ENCODE results near the gene MT1G. TPM values are rescaled to one million over a fixed set of nuclear protein-coding genes. Genes with fewer than 3 reads are reported as not detected.

MT1G gene
- polyA plus RNA-seq, 1 donor from 2014 or later, result not detected

GRCh38 chr16:56643833-56644232 is 24.0 kb downstream of the MT1G start:
- Histone ChIP-seq H2AFZ (ENCODE audit: low read depth, low read length) (no peak overlapping the region), H3K4me3 (ENCODE audit: low read length) (no peak overlapping the region), H3K9me2 (ENCODE audit: insufficient read depth, low read length) (no peaks in the 10 kb centered on the region), H3K27me3 (ENCODE audit: insufficient read depth, low read depth, low read length) (peaks cover 100% of the 10 kb centered on the region), H3K4me2 (ENCODE audit: low read length) (no peak overlapping the region), H3K79me2 (replicated peaks; ENCODE audit: insufficient read depth, low read length) (no peaks in the 10 kb centered on the region), H4K20me1 (ENCODE audit: insufficient read depth) (no peaks in the 10 kb centered on the region), H3K9ac (ENCODE audit: low read length) (no peak overlapping the region), H3K9me3 (ENCODE audit: low read length) (no peaks in the 10 kb centered on the region), H3F3A (ENCODE audit: insufficient read depth, low read length, poor library complexity, severe bottlenecking) (no peaks in the 10 kb centered on the region), H3K27ac (ENCODE audit: low read length) (no peak overlapping the region), H3K36me3 (ENCODE audit: insufficient read depth, low read length) (no peaks in the 10 kb centered on the region)
- TF ChIP-seq EP300 (conservative IDR thresholded peaks at IDR 0.05; ENCODE audit: poor library complexity, severe bottlenecking) (no peak), TAF1 (IDR thresholded peaks at IDR 0.05; ENCODE audit: low read depth) (no peak), MXI1 (conservative IDR thresholded peaks at IDR 0.05; ENCODE audit: poor library complexity, severe bottlenecking) (no peak), RAD21 (conservative IDR thresholded peaks at IDR 0.05) (no peak), REST (IDR thresholded peaks at IDR 0.05; ENCODE audit: borderline replicate concordance) (no peak), SMC3 (conservative IDR thresholded peaks at IDR 0.05; ENCODE audit: poor library complexity) (no peak), EZH2 (IDR thresholded peaks at IDR 0.05; ENCODE audit: borderline replicate concordance, insufficient read depth, low read length, poor library complexity, severe bottlenecking) (no peak), POLR2AphosphoS5 (IDR thresholded peaks at IDR 0.05) (no peak)
- TF ChIP-seq, protein P1, sequence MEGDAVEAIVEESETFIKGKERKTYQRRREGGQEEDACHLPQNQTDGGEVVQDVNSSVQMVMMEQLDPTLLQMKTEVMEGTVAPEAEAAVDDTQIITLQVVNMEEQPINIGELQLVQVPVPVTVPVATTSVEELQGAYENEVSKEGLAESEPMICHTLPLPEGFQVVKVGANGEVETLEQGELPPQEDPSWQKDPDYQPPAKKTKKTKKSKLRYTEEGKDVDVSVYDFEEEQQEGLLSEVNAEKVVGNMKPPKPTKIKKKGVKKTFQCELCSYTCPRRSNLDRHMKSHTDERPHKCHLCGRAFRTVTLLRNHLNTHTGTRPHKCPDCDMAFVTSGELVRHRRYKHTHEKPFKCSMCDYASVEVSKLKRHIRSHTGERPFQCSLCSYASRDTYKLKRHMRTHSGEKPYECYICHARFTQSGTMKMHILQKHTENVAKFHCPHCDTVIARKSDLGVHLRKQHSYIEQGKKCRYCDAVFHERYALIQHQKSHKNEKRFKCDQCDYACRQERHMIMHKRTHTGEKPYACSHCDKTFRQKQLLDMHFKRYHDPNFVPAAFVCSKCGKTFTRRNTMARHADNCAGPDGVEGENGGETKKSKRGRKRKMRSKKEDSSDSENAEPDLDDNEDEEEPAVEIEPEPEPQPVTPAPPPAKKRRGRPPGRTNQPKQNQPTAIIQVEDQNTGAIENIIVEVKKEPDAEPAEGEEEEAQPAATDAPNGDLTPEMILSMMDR (IDR thresholded peaks at IDR 0.05; ENCODE audit: poor library complexity, severe bottlenecking), result no peak

- peaks cover 100% of the 10 kb centered on the region for H3K27me3 ChIP-seq (ENCODE audit: insufficient read depth, low read depth, low read length)
- H3K27ac ChIP-seq (ENCODE audit: low read length), result no peak overlapping the region
- no peaks in the 10 kb centered on the region for H3K9me2 ChIP-seq (ENCODE audit: insufficient read depth, low read length)
- no peaks in the 10 kb centered on the region for H3K36me3 ChIP-seq (ENCODE audit: insufficient read depth, low read length)
- H3K4me2 ChIP-seq (ENCODE audit: low read length), result no peak overlapping the region
- no peaks in the 10 kb centered on the region for H4K20me1 ChIP-seq (ENCODE audit: insufficient read depth)
- H3K9me3 ChIP-seq (ENCODE audit: low read length), result no peaks in the 10 kb centered on the region
- H2AFZ ChIP-seq (ENCODE audit: low read depth, low read length), result no peak overlapping the region
- TF ChIP-seq RAD21 (conservative IDR thresholded peaks at IDR 0.05) (no peak), EZH2 (IDR thresholded peaks at IDR 0.05; ENCODE audit: borderline replicate concordance, insufficient read depth, low read length, poor library complexity, severe bottlenecking) (no peak), EP300 (conservative IDR thresholded peaks at IDR 0.05; ENCODE audit: poor library complexity, severe bottlenecking) (no peak), REST (IDR thresholded peaks at IDR 0.05; ENCODE audit: borderline replicate concordance) (no peak), SMC3 (conservative IDR thresholded peaks at IDR 0.05; ENCODE audit: poor library complexity) (no peak), MXI1 (conservative IDR thresholded peaks at IDR 0.05; ENCODE audit: poor library complexity, severe bottlenecking) (no peak), POLR2AphosphoS5 (IDR thresholded peaks at IDR 0.05) (no peak), TAF1 (IDR thresholded peaks at IDR 0.05; ENCODE audit: low read depth) (no peak)
- TF ChIP-seq, protein P1 (IDR thresholded peaks at IDR 0.05; ENCODE audit: poor library complexity, severe bottlenecking), result no peak
- peak overlapping the region; percentile 43 for H3K4me3 ChIP-seq (ENCODE audit: low read length)
- no peaks in the 10 kb centered on the region for H3F3A ChIP-seq (ENCODE audit: insufficient read depth, low read length, poor library complexity, severe bottlenecking)
- H3K79me2 ChIP-seq (replicated peaks; ENCODE audit: insufficient read depth, low read length), result no peaks in the 10 kb centered on the region
- H3K9ac ChIP-seq (ENCODE audit: low read length), result no peak overlapping the region
These were observed 24.6 kb downstream of the MT1G start for GRCh38 chr16:56643080-56643778.
